IPS-15b (cell line): ENCODE results near the gene SAFB.

Source experiments
- H3K27me3 ChIP-seq: one replicate; pipeline ENCODE4 v1.6.1; 2013; ENCODE audit warnings: low read length; ENCODE audit not compliant: control insufficient read depth, insufficient read depth
- H3K36me3 ChIP-seq: one replicate; pipeline ENCODE4 v1.6.1; 2013; ENCODE audit warnings: low read length; ENCODE audit not compliant: control insufficient read depth, insufficient read depth
- H3K4me1 ChIP-seq: one replicate; pipeline ENCODE4 v1.6.1; 2013; ENCODE audit warnings: mild to moderate bottlenecking, low read length; ENCODE audit not compliant: control insufficient read depth, insufficient read depth
- H3K4me3 ChIP-seq: one replicate; pipeline ENCODE4 v1.5.1; 2013; ENCODE audit warnings: low read depth, low read length
- H3K9ac ChIP-seq: one replicate; pipeline ENCODE4 v1.6.1; 2013; ENCODE audit warnings: low read depth, mild to moderate bottlenecking, low read length
- H3K9me3 ChIP-seq: one replicate; pipeline ENCODE4 v1.6.1; 2013; ENCODE audit warnings: mild to moderate bottlenecking, low read length; ENCODE audit not compliant: control insufficient read depth, insufficient read depth

The SAFB gene

DNA sequence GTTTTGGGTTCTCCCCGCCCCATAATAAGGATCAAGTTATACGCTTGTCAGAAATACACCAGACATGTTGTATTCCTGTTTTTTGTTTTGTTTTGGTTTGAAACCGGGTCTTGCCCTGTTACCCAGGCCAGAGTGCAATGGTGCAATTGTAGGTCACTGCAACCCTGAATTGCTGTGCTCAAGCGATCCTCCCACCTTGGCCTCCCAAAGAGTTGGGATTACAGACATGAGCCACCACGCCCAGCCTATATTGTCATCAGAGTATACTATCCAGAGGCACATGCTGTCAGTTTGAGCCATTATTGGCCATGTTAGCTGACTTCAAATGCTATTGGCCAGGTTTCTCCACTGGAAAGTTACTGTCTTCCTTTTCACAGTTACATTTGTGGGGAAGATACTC, 9.8 kb downstream of the SAFB start:
- peaks cover 10% of the 10 kb centered on the region for H3K36me3 ChIP-seq
- no peak overlapping the region for H3K4me3 ChIP-seq
- H3K9ac ChIP-seq: no peak overlapping the region
- H3K9me3 ChIP-seq: no peaks in the 10 kb centered on the region
- no peaks in the 10 kb centered on the region for H3K27me3 ChIP-seq
- no peaks in the 10 kb centered on the region for H3K4me1 ChIP-seq

DNA sequence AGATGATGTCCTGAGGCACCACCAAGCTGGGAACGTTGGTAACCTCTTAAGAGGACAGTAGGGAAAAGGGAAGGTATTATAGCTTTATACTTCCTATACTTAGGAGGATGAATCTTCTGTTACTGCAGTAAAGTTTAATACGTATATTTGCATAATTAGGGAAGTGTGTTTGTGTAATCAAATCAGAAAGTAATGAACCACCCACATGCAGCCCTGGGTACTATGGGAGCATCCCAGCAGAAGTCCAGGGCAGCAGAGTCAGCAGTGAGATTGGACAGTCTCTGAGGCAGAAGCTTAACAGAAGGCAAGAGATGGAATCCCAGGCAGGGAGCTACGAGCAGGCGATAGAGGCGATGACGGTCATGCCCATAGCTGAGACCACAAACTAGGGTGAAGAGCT, 12.5 kb downstream of the SAFB start:
- Histone ChIP-seq H3K9me3 (no peaks in the 10 kb centered on the region), H3K27me3 (no peaks in the 10 kb centered on the region), H3K4me3 (no peak overlapping the region), H3K4me1 (no peaks in the 10 kb centered on the region), H3K9ac (no peak overlapping the region), H3K36me3 (no peaks in the 10 kb centered on the region)

DNA sequence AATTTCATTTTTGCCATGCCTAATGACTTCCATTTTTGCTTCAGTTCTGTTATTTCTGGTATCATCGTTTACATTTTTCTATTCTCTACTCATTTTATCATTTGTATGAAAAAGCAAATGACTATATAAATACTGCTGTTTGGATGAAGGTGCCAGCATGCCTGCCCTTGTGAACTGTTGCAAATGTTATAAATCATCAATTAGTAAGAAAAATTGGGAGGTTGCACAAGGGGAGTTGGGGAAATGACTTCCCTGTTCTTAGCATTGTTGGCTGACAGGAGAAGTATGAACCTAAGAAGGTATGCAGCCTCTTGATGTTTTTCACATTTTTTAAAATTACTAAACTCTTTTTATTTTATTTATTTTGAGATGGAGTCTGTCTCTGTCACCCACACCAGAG, 15.1 kb downstream of the SAFB start:
- Histone ChIP-seq H3K27me3 (no peaks in the 10 kb centered on the region), H3K4me3 (no peak overlapping the region), H3K4me1 (no peaks in the 10 kb centered on the region), H3K9me3 (no peaks in the 10 kb centered on the region), H3K9ac (no peak overlapping the region), H3K36me3 (no peaks in the 10 kb centered on the region)

DNA sequence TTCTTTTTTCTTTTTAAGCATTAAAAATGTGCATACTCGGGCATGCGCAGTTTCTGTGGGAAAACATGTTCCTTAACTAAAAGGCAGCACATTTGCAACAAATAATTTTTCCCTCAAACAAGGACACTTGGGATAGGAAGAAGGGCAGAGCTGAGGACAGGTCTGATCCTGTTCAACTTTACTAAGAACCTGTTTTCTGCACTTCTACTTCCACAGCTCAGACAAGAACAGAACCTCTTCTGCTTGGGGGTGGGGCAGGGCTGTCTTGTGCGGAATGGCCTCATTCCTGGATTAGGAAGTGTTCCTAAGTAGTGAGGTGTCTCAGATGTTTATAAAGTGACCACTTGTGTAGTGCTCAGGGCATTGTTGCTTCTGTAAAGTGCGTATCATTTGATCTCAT, 18.3 kb downstream of the SAFB start:
- Histone ChIP-seq H3K4me3 (no peak overlapping the region), H3K4me1 (no peaks in the 10 kb centered on the region), H3K9me3 (no peaks in the 10 kb centered on the region), H3K27me3 (no peaks in the 10 kb centered on the region), H3K9ac (no peak overlapping the region), H3K36me3 (peaks cover 11% of the 10 kb centered on the region)

DNA sequence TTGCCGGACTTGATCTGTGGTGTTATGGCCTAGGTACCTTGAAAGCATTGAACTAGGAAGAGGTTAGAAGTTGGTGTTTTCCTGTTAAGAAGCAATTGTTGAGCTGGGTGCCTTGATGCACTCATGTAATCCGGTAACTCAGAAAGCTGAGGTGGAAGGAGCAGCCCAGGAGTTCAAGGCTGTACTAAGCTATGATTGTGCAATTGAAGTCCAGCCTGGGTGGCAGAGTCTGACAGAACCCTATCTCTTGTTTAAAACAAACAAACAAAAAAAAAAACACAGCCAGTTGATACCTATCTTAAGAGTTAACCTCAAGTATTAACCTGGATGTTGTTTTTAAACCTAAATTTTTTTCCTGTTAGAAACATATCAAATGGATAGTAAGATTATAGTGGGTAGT, 19.3 kb downstream of the SAFB start:
- no peak overlapping the region for H3K4me3 ChIP-seq
- peaks cover 19% of the 10 kb centered on the region for H3K36me3 ChIP-seq
- no peaks in the 10 kb centered on the region for H3K27me3 ChIP-seq
- H3K9me3 ChIP-seq: no peaks in the 10 kb centered on the region
- H3K9ac ChIP-seq: no peak overlapping the region
- H3K4me1 ChIP-seq: no peaks in the 10 kb centered on the region

DNA sequence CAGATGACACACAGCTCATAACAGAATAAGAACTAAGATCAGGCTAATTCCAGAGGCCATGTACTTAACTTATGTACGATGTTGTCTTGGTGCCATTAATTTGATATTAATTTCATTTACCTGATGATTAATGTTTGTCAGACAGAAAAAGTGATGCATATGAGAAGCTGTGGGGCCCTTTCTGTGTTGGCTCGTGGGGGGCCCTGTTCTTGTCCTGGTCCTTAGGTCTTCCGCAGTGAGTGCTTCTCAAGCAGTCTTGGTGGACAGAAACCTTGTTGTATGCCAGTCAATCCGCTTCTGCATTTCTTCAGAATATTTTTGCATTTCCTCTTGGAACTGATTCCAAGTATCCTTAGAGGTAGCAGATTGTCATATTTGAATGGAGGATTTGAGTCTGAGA, 20.2 kb downstream of the SAFB start:
- Histone ChIP-seq H3K9me3 (no peaks in the 10 kb centered on the region), H3K4me3 (no peak overlapping the region), H3K36me3 (peaks cover 21% of the 10 kb centered on the region), H3K4me1 (no peaks in the 10 kb centered on the region), H3K9ac (no peak overlapping the region), H3K27me3 (no peaks in the 10 kb centered on the region)

DNA sequence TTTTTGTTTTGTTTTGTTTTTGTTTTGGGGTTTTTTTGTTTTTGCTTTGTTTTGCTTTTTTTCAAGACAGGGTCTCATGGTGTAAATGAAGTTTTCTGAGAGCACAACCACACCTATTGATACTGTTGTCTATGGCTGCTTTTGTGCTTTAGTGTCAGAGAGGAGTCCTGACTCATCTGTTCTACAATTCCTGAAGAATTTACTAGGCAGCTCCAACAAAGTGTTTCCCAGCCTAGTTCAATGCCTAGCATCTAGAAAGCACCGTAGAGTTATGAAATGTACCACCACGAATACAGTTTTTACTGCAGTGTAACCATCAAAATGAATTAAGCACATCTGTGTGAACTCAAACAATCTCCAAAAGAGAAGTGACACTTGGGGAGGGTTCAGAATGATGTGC, 21.2 kb downstream of the SAFB start:
- no peaks in the 10 kb centered on the region for H3K27me3 ChIP-seq
- peaks cover 21% of the 10 kb centered on the region for H3K36me3 ChIP-seq
- no peak overlapping the region for H3K9ac ChIP-seq
- H3K4me1 ChIP-seq: no peaks in the 10 kb centered on the region
- no peaks in the 10 kb centered on the region for H3K9me3 ChIP-seq
- no peak overlapping the region for H3K4me3 ChIP-seq

DNA sequence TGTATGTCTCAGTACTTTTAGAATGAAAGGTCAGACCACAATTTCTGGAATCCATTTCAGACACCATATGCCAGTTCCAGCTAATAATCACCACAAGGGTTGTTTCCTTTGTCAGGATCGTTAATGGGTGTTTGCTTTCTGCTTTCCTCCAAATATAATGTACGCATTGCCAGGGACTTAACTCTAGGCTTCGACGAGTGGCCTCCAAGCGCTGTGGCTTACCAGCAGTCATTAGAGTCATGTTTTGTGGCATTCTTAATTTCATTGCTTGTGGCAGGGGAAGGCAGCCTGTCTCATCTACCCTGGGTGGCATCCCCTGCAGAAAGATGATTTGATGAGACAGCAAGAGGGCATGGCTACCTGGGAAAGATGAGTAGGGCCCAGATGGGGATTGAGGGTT, 22.5 kb downstream of the SAFB start:
- Histone ChIP-seq H3K36me3 (peaks cover 30% of the 10 kb centered on the region), H3K4me1 (no peaks in the 10 kb centered on the region), H3K27me3 (no peaks in the 10 kb centered on the region), H3K9me3 (no peaks in the 10 kb centered on the region), H3K9ac (no peak overlapping the region), H3K4me3 (no peak overlapping the region)

DNA sequence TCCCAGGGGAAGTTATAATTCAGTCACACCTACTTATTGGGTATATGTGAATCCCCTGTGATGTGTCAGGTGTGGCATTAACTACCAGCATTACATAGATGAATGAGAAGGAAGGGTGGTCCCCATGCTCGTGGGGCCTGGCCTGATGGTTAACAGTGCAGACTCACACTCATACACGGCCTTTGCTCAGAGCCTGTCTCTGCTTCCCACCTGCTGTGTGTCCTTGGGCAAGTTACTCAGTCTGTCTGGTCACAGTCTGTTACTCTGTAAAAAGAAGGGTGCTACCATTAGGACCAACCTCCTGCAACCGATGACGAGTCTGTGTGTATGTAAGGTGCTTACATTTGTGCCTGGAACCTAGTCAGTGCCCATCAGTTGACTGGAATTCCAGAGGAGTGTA, 23.8 kb downstream of the SAFB start:
- no peaks in the 10 kb centered on the region for H3K9me3 ChIP-seq
- H3K4me3 ChIP-seq: no peak overlapping the region
- peaks cover 38% of the 10 kb centered on the region for H3K36me3 ChIP-seq
- no peak overlapping the region for H3K9ac ChIP-seq
- no peaks in the 10 kb centered on the region for H3K4me1 ChIP-seq
- no peaks in the 10 kb centered on the region for H3K27me3 ChIP-seq

DNA sequence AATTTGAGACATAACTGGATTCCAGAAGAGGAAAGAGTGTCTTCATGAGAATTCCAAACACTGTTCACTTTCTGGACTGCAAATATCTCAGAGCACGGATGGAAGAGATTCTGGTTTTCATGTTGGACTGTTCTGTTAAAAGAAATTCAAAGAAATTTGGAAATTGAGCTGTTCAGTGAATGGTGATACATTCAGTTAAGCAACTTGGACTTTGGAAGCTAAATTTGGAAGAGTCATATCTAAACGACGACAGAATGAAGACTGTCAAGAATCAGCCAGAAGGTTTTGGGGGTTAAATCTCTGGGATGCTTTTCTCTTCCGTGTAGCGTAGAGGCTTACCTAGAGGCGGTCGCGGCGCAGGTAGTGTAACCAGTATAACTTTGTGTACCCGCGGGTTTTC, 25.6 kb downstream of the SAFB start:
- H3K4me1 ChIP-seq: no peaks in the 10 kb centered on the region
- peaks cover 48% of the 10 kb centered on the region for H3K36me3 ChIP-seq
- no peak overlapping the region for H3K4me3 ChIP-seq
- no peaks in the 10 kb centered on the region for H3K27me3 ChIP-seq
- H3K9me3 ChIP-seq: no peaks in the 10 kb centered on the region
- no peak overlapping the region for H3K9ac ChIP-seq

DNA sequence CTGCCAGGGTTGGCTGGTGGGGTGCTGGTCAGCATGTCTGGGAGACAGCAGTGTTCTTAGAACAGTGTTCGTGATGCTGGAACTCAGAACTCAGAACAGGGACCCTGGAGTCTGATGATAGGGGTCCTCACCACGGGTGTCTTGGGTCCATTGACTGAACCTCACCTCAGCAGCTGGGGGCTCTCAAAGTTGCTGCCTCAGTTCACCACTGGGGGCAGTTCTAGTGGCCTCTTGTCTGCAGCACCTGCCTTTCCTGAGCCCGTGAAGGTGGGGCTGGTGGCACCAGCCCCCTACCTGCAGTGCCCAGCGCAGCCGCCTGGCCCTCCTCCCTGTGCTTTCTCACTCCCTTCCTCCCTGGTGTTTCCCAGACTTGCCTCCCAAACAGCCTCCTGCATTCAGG, 28.5 kb downstream of the SAFB start:
- Histone ChIP-seq H3K4me3 (no peak overlapping the region), H3K9me3 (no peaks in the 10 kb centered on the region), H3K27me3 (no peaks in the 10 kb centered on the region), H3K4me1 (no peaks in the 10 kb centered on the region), H3K9ac (no peak overlapping the region), H3K36me3 (peaks cover 59% of the 10 kb centered on the region)

DNA sequence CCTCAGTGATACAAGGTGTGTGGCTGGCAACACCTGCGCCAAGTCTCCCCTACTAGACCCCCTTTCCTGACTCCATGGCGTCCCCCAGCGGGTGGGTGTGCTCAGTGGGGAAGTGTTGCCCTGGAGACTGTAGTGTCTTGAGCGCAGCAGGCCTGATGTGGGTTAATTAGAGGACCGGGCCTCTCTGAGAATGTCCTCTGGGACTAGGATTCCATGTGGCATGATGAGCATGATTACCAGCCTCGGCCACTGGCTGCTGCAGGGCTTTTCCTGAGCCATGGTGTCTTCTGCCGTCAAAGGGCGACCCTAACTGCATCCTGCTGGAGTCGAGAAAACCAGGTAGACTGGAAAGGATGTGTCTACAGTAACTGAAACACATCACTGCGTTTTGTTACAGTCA, 29.4 kb downstream of the SAFB start:
- H3K4me1 ChIP-seq: no peaks in the 10 kb centered on the region
- no peaks in the 10 kb centered on the region for H3K27me3 ChIP-seq
- H3K9me3 ChIP-seq: no peaks in the 10 kb centered on the region
- H3K36me3 ChIP-seq: peaks cover 55% of the 10 kb centered on the region
- no peak overlapping the region for H3K4me3 ChIP-seq
- no peak overlapping the region for H3K9ac ChIP-seq

DNA sequence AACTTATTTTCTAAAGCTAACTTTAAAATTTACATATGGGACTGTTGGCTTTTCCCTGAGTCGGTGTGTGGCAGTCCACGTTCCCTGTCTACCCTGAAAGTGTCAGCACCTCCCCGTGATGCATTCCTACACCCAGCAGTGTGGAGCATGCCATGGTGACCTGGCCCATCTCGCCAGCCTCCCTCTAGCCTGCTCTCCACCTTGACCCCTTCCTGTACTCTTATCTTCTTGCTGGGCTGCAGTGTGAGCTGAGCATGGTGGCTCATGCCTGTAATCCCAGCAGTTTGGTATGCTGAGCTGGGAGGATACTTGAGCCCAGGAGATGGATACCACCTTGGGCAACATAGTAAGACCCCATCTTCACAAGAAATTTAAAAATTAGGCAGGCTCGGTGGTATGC, 32.0 kb downstream of the SAFB start:
- Histone ChIP-seq H3K9me3 (no peaks in the 10 kb centered on the region), H3K4me1 (no peaks in the 10 kb centered on the region), H3K36me3 (peaks cover 66% of the 10 kb centered on the region), H3K9ac (no peak overlapping the region), H3K27me3 (no peaks in the 10 kb centered on the region), H3K4me3 (no peak overlapping the region)
